Stimulated activated CD8-positive, alpha-beta memory T cell treated with anti-CD3 and anti-CD28 coated beads, Interleukin-2, amount 100 ng/mL, for 1 hour (primary cell): ENCODE results near the gene PAFAH1B1.
"Not testable (repeated sequence)": the region's sequence is repeated elsewhere in the genome, so short reads cannot be mapped to it uniquely, and the experiment has no call there.

Experiments used
- DNase-seq, 2 donors: peaks; one replicate each; pipeline ENCODE4 v3.0.0-alpha.2; 2020; ENCODE audit warnings: low read depth in 2 of 2

The PAFAH1B1 gene

DNA sequence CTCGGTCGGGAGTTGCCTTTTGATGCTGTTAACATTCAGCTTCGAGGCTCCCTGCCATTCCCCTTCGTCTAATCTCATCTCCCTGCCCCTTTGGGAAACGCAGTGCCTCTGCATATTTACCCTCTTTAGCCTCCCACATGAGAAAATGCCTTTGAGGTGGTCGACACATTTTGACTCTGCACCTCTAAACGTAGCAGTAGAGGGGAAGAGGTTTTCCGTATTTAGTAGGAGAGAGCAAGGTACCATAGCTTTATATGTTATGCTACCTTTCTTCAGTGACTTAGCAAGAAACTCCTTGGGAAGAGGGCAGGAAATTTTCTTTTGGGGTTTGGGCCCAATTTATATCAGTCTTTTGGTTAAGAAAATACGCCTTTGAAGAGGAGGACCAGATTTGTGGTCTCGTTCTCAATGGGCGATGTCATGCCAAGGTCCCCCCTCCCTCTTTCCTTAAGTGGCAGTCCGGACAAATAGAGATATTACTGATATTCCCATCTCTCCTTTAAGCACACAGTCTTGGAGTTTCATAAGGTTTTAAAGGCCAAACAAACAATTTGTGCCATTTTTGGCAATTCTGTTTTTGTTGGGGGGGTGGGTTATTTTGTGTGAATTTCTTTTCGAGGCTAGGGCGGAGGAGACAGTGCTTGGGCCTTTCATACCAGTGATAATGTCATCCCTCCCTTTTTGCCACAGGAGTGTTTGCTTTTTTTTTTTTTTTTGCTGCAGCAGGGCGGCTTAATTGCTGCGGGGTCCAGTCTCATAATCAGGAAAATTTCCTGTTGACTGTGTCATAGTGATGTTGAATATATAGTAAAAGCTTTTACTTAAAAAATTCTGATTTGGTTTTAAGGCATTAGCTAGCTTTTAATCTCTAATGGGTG lies 1.5 kb downstream of the PAFAH1B1 start:
- no peak for DNase-seq

- DNase-seq: no peak
These were observed 2.3 kb downstream of the PAFAH1B1 start for GRCh38 chr17:2595716-2596115.

GRCh38 chr17:2598166-2598565 lies 4.7 kb downstream of the PAFAH1B1 start:
- DNase-seq: no peak

DNA sequence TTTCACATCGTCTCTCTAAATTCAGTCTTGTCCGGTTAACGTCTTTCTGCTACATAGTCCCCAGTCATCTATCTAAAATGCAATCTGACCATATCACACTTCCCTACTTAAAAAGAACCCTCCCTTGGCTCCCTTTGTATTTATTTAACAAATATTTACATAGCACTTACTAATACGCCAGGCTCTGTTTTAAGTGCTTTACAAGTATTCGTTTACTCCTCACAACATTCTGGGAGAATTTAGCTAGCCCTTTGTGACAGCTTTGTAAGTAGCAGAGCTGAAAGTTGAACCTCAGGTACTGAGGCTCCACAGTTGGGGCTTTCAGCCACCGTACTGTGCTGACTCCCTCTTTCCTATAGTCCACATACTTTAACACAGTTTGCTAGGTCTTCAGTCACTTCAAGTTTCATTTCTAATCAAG lies 9.2 kb downstream of the PAFAH1B1 start:
- DNase-seq: no peak

DNA sequence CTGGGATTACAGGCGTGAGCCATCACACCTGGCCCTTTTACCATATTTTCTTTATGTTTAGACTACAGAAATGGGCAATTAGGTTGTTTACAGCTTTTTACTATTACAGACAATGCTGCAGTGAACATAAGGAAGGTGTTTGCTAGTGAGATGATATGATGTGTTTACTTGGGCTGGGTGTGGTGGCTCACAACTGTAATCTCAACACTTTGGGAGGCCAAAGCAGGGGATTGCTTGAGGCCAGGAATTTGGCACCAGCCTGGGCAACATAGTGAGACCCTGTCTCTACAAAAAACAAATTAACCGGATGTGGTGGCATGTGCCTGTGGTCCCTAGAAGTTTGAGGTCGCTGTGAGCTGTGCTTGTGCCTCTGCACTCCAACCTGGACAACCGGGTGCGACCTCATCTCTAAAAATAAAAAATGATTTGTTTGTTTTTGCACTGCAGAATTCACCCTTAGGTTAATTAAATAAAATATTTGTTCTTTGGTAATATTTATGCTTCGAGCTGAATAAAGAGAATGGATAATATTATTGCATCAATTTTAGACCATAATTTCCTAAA lies 15.0 kb downstream of the PAFAH1B1 start:
- DNase-seq: no peak

DNA sequence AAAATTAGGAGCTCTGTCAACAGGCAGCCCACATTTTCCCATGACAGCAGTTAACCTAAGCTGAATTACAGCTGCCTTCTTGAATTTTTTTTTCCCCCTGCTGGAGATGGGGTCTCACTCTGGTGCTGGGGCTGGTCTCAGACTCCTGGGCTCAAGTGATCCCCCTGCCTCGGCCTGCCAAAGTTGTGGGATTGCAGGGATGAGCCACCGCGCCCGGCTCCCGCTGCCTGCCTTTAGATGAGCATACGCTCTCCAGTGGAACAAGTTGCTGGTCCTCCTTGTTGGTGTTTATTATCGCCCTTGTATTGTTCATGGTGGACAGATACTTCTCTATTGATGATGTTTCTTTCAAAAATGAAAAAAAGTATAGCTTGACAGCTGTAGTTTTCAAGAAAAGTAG lies 15.6 kb downstream of the PAFAH1B1 start:
- DNase-seq: no peak

DNA sequence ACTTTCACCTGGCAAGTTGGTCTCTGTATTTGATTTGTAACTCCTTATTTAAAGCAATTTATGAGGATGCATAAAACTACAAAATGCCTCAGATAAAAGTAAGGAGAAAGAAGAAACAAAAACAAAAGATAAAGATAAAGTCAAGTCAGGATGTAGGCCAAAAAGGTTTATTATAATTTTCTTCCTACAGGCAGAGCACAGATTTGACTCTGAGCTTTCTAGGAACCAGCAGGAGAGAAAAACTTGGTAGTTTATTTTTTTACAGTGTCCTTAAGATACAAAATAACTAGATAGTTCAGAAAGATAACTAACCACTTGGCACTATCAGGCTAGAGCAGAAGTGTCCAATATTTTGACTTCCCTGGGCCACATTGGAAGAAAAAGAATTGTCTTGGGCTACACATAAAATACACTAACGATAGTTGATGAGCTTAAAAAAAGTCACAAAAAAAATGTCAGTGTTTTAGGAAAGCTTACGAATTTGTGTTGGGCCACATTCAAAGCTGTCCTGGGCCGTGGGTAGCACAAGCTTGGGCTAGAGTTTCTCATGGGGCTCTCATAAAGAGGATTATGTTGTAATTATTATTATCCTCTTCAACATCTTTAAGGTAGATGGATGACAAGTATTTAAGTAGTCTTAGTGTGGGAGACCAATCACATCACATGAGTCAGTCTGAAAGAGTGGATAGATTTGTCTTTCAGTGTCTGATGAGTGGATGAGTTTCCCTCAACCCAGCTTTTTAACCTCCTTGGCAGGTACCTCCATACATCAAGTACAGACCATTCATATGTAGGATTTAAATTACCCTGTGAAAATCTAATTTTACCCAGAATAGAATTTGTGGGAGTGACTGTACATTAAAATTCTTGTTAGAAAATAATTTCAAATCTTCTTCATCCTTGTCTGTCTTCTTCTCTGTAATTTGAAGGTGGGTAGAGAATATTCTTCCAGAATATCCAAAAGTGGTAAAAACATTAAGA lies 17.0 kb downstream of the PAFAH1B1 start:
- no peak for DNase-seq

DNA sequence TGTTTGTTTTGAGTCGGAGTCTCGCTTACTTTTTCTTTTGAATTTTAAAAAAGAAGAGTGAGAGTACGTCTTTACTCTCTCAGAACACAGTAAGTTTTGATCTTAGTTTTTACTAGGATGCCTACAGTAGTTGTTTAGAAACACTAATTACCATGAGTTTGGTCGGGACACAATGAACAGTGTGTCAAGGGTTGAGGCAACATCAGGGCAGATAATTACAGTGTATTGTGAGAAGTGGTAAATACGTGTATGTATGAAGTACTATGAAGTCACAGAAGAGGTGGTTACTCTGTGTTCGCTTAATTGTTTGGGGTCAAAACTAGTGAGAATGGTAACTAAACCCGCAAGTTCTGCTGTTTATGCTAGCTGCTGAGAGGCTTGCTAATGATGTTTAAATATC lies 18.2 kb downstream of the PAFAH1B1 start:
- DNase-seq: no peak

DNA sequence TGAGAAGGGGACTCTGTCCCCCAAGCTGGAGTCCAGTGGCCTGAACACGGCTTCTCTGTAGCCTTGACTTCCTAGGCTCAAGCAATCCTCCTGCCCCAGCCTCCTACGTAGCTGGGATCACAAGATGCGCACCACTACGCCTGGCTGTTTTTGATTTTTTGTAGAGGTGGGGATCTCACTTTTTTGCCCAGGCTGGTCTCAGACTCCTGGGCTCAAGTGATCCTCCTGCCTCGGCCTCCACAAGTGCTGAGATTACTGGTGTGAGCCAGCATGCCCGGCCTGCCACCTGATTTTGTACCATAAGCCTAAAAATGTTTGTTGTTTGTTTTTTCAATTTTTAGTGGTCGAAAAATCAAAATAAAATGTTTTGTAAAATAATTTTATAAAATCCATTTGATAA lies 19.2 kb downstream of the PAFAH1B1 start:
- no peak for DNase-seq

GRCh38 chr17:2613089-2613808 lies 19.8 kb downstream of the PAFAH1B1 start:
- DNase-seq: no peak

DNA sequence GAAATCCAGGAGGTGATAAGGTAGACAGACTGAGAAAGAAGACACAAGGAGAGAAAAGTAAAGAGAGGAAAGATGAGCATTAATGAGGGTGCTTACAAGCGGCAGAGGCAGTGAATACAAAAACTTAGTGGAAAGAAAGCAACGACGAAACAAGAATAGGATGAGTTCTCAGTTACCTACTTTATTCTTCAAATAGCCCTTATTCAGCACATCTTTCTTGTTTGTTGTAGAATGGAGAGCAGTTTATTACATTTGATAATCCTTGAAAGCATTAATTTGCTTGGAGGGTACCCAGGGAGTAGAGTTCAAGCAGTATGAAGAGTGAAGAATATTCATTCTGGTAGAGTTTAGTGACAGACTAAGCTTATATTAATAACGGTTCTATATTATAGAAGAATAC lies 22.4 kb downstream of the PAFAH1B1 start:
- no peak for DNase-seq

- no peak for DNase-seq
These were observed 27.8 kb downstream of the PAFAH1B1 start for GRCh38 chr17:2621241-2621640.

DNA sequence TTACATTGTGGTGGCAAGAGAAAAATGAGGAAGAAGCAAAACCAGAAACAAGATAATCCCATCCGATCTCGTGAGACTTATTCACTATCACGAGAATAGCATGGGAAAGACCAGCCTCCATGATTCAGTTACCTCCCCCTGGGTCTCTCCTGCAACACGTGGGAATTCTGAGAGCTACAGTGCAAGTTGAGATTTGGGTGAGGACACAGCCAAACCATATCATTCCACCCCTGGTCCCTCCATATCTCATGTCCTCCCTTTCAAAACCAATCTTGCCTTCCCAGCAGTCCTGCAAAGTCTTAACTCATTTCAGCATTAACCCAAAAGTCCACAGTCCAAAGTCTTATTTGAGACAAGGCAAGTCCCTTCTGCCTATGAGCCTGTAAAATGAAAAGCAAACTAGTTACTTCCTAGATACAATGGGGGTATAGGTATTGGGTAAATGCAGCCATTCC lies 28.5 kb downstream of the PAFAH1B1 start:
- not testable (repeated sequence) for DNase-seq

GRCh38 chr17:2622721-2623301 lies 29.4 kb downstream of the PAFAH1B1 start:
- not testable (repeated sequence) for DNase-seq

GRCh38 chr17:2624292-2624731 lies 30.9 kb downstream of the PAFAH1B1 start:
- no peak for DNase-seq

- not testable (repeated sequence) for DNase-seq
These were observed 33.3 kb downstream of the PAFAH1B1 start for GRCh38 chr17:2626626-2627219.

- not testable (repeated sequence) for DNase-seq
These were observed 35.5 kb downstream of the PAFAH1B1 start for GRCh38 chr17:2628922-2629321.

- DNase-seq: no peak
These were observed 37.8 kb downstream of the PAFAH1B1 start for GRCh38 chr17:2631211-2631610.

DNA sequence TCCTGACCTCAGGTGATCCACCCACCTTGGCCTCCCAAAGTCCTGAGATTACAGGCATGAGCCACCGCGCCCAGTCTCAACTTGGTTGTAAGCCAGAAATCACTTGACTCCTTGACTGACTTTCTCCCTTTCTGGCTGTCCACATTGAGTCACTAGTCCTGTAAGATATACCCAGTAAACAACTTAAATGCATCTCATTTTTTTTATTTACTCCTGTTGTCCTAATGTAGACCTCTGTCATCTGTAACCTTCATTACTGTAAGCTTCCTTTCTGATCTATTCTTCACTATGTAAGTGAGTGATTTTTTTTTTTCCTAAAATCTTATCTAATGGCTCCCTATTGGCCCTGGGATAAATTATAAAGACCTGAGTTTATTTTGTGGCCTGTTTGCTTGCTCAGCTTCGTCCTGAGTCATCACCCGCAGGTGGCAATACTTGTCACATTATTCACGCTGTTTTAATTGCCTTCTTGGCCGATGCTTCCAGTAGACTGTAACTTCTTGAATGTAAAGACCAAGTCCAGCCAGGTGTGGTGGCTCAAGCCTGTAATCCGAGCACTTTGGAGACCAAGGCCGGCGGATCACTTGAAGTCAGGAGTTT lies 41.0 kb downstream of the PAFAH1B1 start:
- DNase-seq: no peak

DNA sequence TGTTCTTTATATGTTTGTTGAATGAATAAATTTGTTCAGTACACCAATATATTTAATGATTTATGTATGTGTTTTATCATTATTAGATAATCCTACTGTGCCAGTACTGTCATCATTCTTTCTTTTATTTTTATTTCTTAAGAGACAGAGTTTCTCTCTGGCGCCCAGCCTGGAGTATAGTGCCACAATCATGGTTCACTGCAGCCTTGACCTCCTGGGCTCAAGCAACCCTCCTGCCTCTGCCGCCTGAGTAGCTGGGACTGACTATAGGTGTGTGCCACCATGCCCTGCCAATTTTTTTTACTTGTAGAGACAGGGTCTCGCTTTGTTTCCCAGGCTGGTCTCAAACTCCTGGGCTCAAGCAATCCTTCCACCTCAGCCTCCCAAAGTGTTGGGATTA lies 41.8 kb downstream of the PAFAH1B1 start:
- DNase-seq: no peak
